Keratinocyte (primary cell): ENCODE measurements around the gene FBXW7. TPM values are rescaled to one million over a fixed set of nuclear protein-coding genes. Genes with fewer than 3 reads are reported as not detected.

Experiments used
- DNase-seq: peaks from one replicate; pipeline ENCODE4 v3.0.0-alpha.2; 2011; ENCODE audit warnings: low read depth, missing footprints, low spot score
- FAIRE-seq: peaks from 2 replicates; lab custom pipeline; 2011; peaks lifted over from hg19 to GRCh38; lab: Jason Lieb, UNC
- H2AFZ ChIP-seq: 2 replicates; pipeline ENCODE4 v1.6.0; 2012; ENCODE audit warnings: low read length, control low read depth, inconsistent platforms; ENCODE audit not compliant: control insufficient read depth
- H3K27ac ChIP-seq: 2 replicates; pipeline ENCODE4 v1.5.1; 2011; ENCODE audit warnings: low read length; ENCODE audit not compliant: control insufficient read depth, insufficient read depth
- H3K27me3 ChIP-seq: 3 replicates; pipeline ENCODE4 v1.6.0; 2011; ENCODE audit warnings: low read length; ENCODE audit not compliant: control insufficient read depth, insufficient read depth; ENCODE audit errors: extremely low read depth
- H3K36me3 ChIP-seq, 2 experiments: 2 replicates in 1 of 2; 3 replicates in 1 of 2; pipeline ENCODE4 v1.5.1; 2011; ENCODE audit warnings: low read length in 2 of 2, mild to moderate bottlenecking in 1 of 2; ENCODE audit not compliant: control insufficient read depth in 2 of 2, insufficient read depth in 2 of 2; ENCODE audit errors: extremely low read depth in 1 of 2
- H3K4me1 ChIP-seq: 3 replicates; pipeline ENCODE4 v1.5.1; 2011; ENCODE audit warnings: low read length; ENCODE audit not compliant: control insufficient read depth, insufficient read depth; ENCODE audit errors: extremely low read depth
- H3K4me2 ChIP-seq: 3 replicates; pipeline ENCODE4 v1.6.0; 2011; ENCODE audit warnings: low read depth, low read length; ENCODE audit not compliant: control insufficient read depth, insufficient read depth; ENCODE audit errors: extremely low read depth
- H3K4me3 ChIP-seq, 3 experiments: fragments of 200-600 bp in 1 of 3; sonication (generic) in 1 of 3; 2 replicates in 2 of 3; 3 replicates in 1 of 3; pipeline ENCODE4 v1.5.1; 2011 to 2016; ENCODE audit warnings: low read length in 3 of 3, mild to moderate bottlenecking in 3 of 3, control low read depth in 2 of 3, inconsistent platforms in 1 of 3, low read depth in 1 of 3, mixed read lengths in 1 of 3, mixed run types in 1 of 3, moderate library complexity in 1 of 3; ENCODE audit not compliant: control insufficient read depth in 2 of 3, insufficient read depth in 2 of 3; ENCODE audit errors: extremely low read depth in 1 of 3
- H3K79me2 ChIP-seq: 2 replicates; pipeline ENCODE4 v1.6.0; 2012; ENCODE audit warnings: low read length; ENCODE audit not compliant: control insufficient read depth, insufficient read depth
- H3K9ac ChIP-seq: 3 replicates; pipeline ENCODE4 v1.6.0; 2011; ENCODE audit warnings: low read length; ENCODE audit not compliant: control insufficient read depth, insufficient read depth; ENCODE audit errors: extremely low read depth
- H3K9me1 ChIP-seq: 3 replicates; pipeline ENCODE4 v1.6.0; 2011; ENCODE audit warnings: low read length; ENCODE audit not compliant: control insufficient read depth, insufficient read depth; ENCODE audit errors: extremely low read depth
- H3K9me3 ChIP-seq: 2 replicates; pipeline ENCODE4 v1.5.1; 2012; ENCODE audit warnings: low read depth, low read length; ENCODE audit not compliant: control insufficient read depth
- H4K20me1 ChIP-seq: 3 replicates; pipeline ENCODE4 v1.6.0; 2011; ENCODE audit warnings: low read length; ENCODE audit not compliant: control insufficient read depth, insufficient read depth; ENCODE audit errors: extremely low read depth
- CTCF ChIP-seq, 3 experiments: IDR thresholded peaks in 1 of 3; conservative IDR thresholded peaks in 1 of 3; optimal IDR thresholded peaks in 1 of 3; 2 replicates in 2 of 3; 3 replicates in 1 of 3; pipeline versions ENCODE3 to v1.5.1; 2011; ENCODE audit warnings: low read length in 3 of 3, mild to moderate bottlenecking in 3 of 3, moderate library complexity in 2 of 3, control low read depth in 1 of 3, inconsistent platforms in 1 of 3; ENCODE audit not compliant: insufficient read depth in 2 of 3; ENCODE audit errors: extremely low read depth in 1 of 3
- EZH2 ChIP-seq: IDR thresholded peaks from one replicate; pipeline ENCODE4 v1.6.1; 2012; ENCODE audit warnings: inconsistent platforms, mild to moderate bottlenecking, low read length, moderate library complexity
- dilution Hi-C: fragments of 300-500 bp; cut with MboI; formaldehyde crosslinking; loops from one replicate; pipeline ENCODE4 v1.7.0; 2020; ENCODE audit warnings: low sequenced_read_pairs; ENCODE audit not compliant: extremely low pct_ligation_motif_present
- polyA plus RNA-seq, 5 experiments: library from polyadenylated mRNA; depleted of rRNA in 3 of 5; stranded (reverse) in 3 of 5; stranded (forward) in 1 of 5; unstranded in 1 of 5; fragments of >200 nt; gene quantifications; 1 replicate in 1 of 5; 2 replicates in 3 of 5; 3 replicates in 1 of 5; pipeline versions ENCODE4 v1.2.1 to v1.2.3, GENCODE V29; 2011 to 2012; ENCODE audit warnings: missing spikeins in 2 of 5, low read depth in 1 of 5, low replicate concordance in 1 of 5

FBXW7 gene
- polyA plus RNA-seq, 1 donor (not counting 4 experiments of a cell fraction or from before 2014, with no cell fraction given): 39.6 TPM

DNA sequence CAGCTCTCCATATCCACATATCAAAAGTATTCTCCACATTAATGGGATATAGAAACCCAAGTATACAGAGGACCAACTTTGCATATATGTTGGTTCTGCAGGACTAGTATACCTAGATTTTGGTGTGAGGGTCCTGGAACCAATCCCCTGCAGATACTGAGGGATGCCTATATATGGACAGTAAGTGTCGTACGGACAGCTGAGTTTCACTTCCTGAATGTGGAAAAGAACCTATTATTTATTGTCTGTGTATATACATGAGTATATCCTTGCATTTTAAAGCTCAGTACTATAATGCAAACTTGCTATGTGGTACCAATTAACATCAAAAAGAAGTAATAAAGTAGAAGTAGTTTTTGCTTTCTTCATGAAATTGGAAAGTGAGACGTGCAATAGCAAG lies 101.9 kb downstream of the FBXW7 start:
- Histone ChIP-seq H3K9ac (no peak overlapping the region), H4K20me1 (no peaks in the 10 kb centered on the region), H3K27me3 (no peaks in the 10 kb centered on the region), H3K27ac (no peak overlapping the region), H2AFZ (no peak overlapping the region), H3K9me3 (no peaks in the 10 kb centered on the region), H3K4me2 (no peak overlapping the region), H3K4me1 (no peaks in the 10 kb centered on the region), H3K79me2 (peaks cover 19% of the 10 kb centered on the region), H3K36me3 (no peaks in the 10 kb centered on the region), H3K4me3 (no peak overlapping the region), H3K9me1 (peaks cover 5% of the 10 kb centered on the region)
- TF ChIP-seq EZH2 (no peak), CTCF (optimal IDR thresholded peaks at IDR 0.05 in 1 of 3, IDR thresholded peaks at IDR 0.05 in 1 of 3, conservative IDR thresholded peaks at IDR 0.05 in 1 of 3; ENCODE audit: extremely low read depth in 1 of 3, insufficient read depth in 2 of 3, low read length in 3 of 3) (no peak)
- dilution Hi-C loops: no loop called here
- DNase-seq (no peak), FAIRE-seq (no peak)

GRCh38 chr4:152431784-152432183 lies 104.1 kb downstream of the FBXW7 start:
- TF ChIP-seq EZH2: no peak
- no peak for TF ChIP-seq CTCF (optimal IDR thresholded peaks at IDR 0.05 in 1 of 3, IDR thresholded peaks at IDR 0.05 in 1 of 3, conservative IDR thresholded peaks at IDR 0.05 in 1 of 3; ENCODE audit: extremely low read depth in 1 of 3, insufficient read depth in 2 of 3, low read length in 3 of 3)
- H2AFZ ChIP-seq: no peak overlapping the region
- no peaks in the 10 kb centered on the region for H3K4me1 ChIP-seq
- peaks cover 12% of the 10 kb centered on the region for H3K79me2 ChIP-seq
- peaks cover 5% of the 10 kb centered on the region for H3K9me1 ChIP-seq
- dilution Hi-C loops: no loop called here
- H3K36me3 ChIP-seq: no peaks in the 10 kb centered on the region
- no peaks in the 10 kb centered on the region for H3K27me3 ChIP-seq
- no peak for FAIRE-seq
- H3K4me3 ChIP-seq: no peak overlapping the region
- H3K9ac ChIP-seq: no peak overlapping the region
- H4K20me1 ChIP-seq: no peaks in the 10 kb centered on the region
- no peaks in the 10 kb centered on the region for H3K9me3 ChIP-seq
- no peak for DNase-seq
- no peak overlapping the region for H3K4me2 ChIP-seq
- H3K27ac ChIP-seq: no peak overlapping the region
